ENCODE data around the gene MPO.
A peak's percentile ranks its signal among the peaks of the same experiment; 100 is the strongest.

MPO gene

DNA sequence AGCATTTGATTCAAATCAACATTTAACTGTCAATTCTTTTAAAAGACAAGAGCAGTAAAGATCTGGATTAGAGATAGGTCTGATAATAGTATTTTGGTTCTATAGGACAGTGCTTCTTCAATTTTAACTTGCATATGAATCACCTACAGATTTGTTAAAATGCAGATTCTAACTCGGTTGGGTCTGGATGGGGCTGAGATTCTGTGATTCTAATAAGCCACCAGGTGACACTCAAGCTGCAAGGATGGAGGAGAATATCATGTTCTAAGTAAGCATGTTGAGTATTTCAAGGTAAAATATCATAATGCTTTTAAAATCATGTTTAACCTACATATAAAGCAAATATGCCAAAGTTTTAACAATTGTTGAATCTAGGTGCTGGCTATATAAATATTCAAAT lies 32.1 kb upstream of the MPO start:
- peaks cover 29% of the 10 kb centered on the region for H3K4me1 Mint-ChIP-seq
- DNase-seq: no peak
- no peak overlapping the region for H3K4me3 Mint-ChIP-seq
- peaks cover 14% of the 10 kb centered on the region for H3K27me3 Mint-ChIP-seq (ENCODE audit: low read depth, poor library complexity)
- TF ChIP-seq, protein P1, sequence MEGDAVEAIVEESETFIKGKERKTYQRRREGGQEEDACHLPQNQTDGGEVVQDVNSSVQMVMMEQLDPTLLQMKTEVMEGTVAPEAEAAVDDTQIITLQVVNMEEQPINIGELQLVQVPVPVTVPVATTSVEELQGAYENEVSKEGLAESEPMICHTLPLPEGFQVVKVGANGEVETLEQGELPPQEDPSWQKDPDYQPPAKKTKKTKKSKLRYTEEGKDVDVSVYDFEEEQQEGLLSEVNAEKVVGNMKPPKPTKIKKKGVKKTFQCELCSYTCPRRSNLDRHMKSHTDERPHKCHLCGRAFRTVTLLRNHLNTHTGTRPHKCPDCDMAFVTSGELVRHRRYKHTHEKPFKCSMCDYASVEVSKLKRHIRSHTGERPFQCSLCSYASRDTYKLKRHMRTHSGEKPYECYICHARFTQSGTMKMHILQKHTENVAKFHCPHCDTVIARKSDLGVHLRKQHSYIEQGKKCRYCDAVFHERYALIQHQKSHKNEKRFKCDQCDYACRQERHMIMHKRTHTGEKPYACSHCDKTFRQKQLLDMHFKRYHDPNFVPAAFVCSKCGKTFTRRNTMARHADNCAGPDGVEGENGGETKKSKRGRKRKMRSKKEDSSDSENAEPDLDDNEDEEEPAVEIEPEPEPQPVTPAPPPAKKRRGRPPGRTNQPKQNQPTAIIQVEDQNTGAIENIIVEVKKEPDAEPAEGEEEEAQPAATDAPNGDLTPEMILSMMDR (IDR thresholded peaks at IDR 0.05): no peak
- H3K36me3 Mint-ChIP-seq (ENCODE audit: low read depth): peaks cover 16% of the 10 kb centered on the region
- H3K27ac Mint-ChIP-seq: peak overlapping the region; percentile 50
- H3K9me3 Mint-ChIP-seq: no peaks in the 10 kb centered on the region

DNA sequence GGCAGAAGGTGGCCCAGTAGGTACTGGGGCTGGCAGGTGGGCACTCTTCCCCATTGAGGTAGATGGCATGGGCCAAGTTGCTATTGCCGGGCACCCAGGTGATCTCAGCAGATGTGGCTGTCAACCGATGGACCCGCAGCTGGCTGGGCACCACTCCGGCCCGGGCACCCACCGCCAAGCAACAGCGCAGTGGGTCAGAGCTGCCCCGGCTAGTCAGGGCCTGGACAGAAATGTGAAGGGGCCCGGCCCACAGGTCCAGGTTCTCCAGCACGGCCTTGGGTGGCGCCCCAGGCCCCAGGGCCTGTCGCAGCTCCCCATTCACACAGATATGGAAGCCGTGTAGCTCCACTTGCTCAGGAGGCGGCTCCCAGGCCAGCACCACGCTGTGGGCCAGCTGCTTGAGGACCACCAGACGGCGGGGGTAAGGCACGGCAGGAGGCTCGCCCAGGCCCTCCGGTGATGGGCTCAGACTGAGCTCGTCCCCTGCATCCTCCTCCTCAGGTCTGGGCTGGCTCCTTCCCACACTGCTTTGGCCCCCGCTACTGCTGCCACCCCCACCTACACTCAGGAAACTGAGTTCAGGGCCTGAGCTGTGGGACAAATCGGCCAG lies 31.4 kb upstream of the MPO start:
- H3K27ac Mint-ChIP-seq: peak overlapping the region; percentile 50
- no peaks in the 10 kb centered on the region for H3K9me3 Mint-ChIP-seq
- H3K4me3 Mint-ChIP-seq: no peak overlapping the region
- H3K36me3 Mint-ChIP-seq (ENCODE audit: low read depth): peaks cover 16% of the 10 kb centered on the region
- no peak for DNase-seq
- H3K4me1 Mint-ChIP-seq: peaks cover 24% of the 10 kb centered on the region
- H3K27me3 Mint-ChIP-seq (ENCODE audit: low read depth, poor library complexity): peaks cover 14% of the 10 kb centered on the region
- TF ChIP-seq, protein P1 (IDR thresholded peaks at IDR 0.05): no peak

DNA sequence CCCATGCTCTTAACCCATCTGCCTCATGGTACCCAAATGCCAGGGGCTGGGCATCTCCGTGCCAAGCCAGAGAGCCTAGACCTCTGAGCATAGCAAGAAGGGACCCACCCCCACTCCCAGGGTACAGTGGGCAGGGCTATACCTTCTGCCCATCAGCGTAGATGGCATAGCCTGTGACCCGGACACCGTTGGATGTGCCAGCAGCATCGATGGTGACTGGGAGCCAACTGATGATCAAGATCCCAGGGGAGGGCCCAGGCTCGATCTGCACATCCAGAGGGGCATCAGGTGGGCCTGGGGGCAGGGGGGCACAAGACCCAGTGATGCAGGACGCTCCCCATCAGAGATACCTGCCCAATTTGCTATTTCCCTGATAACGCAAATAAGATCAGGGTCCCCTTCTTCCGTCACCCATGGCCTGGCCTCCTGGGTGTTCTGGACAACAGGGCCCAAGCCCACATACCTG lies 30.7 kb upstream of the MPO start:
- Mint-ChIP-seq H3K4me1 (peaks cover 24% of the 10 kb centered on the region), H3K4me3 (no peak overlapping the region), H3K27me3 (ENCODE audit: low read depth, poor library complexity) (peaks cover 11% of the 10 kb centered on the region), H3K36me3 (ENCODE audit: low read depth) (peaks cover 16% of the 10 kb centered on the region), H3K27ac (no peak overlapping the region), H3K9me3 (no peaks in the 10 kb centered on the region)
- TF ChIP-seq, protein P1 (IDR thresholded peaks at IDR 0.05): no peak
- no peak for DNase-seq

DNA sequence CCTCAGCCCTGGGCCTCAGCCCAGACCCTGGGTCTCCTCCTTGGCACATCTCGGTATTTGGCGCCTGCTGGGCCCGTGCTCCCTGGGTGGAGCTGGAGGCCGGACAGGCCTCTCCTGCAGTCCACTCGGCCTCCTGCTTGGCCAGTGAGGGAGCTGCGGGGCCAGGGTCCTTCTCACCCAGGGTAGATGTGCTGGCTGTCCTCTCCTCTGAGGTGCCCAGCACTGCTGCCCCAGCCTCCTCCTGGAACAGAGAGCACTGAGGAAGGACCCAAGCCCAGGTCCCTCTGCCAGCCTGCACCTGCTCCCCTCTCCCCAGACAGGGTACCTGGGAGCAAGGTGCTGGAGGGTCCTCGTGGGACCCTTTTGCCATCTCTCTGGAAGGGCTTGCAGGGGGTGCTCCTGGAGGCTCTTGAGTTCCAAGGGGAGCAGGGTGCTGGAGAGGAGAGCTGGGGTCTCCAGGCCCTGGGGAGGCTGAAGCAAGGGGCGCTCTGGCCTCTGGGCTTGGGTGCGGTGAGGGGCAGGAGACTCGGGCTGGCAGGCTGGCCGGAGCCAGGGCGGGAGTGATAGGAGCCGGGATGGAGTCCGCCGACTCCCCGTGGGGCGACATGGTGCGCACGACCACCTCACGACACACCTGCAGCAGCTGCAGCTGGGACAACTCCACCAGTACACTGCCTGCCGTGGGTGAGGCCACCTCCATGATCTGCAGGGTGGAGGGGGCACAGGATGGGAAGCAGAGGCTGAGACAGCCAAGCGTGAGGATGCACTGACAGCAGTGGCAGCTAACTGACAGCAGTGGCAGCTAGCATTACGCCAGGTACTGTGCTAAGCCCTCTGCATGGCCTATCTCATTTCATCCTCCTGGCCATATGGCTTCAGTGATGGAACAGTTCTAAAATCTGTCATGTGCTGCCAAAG lies 30.0 kb upstream of the MPO start:
- Mint-ChIP-seq H3K36me3 (ENCODE audit: low read depth) (peaks cover 16% of the 10 kb centered on the region), H3K27ac (no peak overlapping the region), H3K4me1 (peaks cover 24% of the 10 kb centered on the region), H3K27me3 (ENCODE audit: low read depth, poor library complexity) (peaks cover 11% of the 10 kb centered on the region), H3K4me3 (no peak overlapping the region), H3K9me3 (no peaks in the 10 kb centered on the region)
- TF ChIP-seq, protein P1 (IDR thresholded peaks at IDR 0.05): no peak
- no peak for DNase-seq

DNA sequence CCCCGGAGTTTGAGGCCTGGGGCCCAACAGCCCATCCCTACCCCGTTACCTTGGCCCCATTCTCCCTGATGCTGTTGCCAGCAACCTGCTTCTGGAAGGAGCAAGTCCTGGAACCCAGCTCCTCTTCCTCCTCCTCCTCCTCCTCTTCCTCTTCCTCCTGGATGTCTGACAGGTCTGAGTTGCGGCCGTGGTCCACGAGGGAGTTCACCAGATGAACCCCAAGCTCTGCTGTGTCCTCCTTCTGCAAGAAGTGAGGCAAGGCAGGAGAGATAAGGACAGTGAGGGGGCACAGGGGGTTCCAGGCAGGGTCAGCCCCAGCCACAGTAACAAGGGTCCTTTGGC lies 29.2 kb upstream of the MPO start:
- Mint-ChIP-seq H3K9me3 (no peaks in the 10 kb centered on the region), H3K36me3 (ENCODE audit: low read depth) (peaks cover 9% of the 10 kb centered on the region), H3K27ac (no peak overlapping the region), H3K27me3 (ENCODE audit: low read depth, poor library complexity) (peaks cover 11% of the 10 kb centered on the region), H3K4me3 (no peak overlapping the region), H3K4me1 (peaks cover 24% of the 10 kb centered on the region)
- TF ChIP-seq, protein P1 (IDR thresholded peaks at IDR 0.05): no peak
- no peak for DNase-seq

All from nephron progenitor cell (in vitro differentiated cells).